UCSD-AML1 (cell line): ENCODE results near the gene MRPL48.
"Not testable (repeated sequence)": the region's sequence is repeated elsewhere in the genome, so short reads cannot be mapped to it uniquely, and the experiment has no call there.

Experiments
- DNase-seq: peaks from one replicate; lab custom pipeline; 2025; ENCODE audit not compliant: unreplicated experiment; lab: John Stamatoyannopoulos, UW

The MRPL48 gene

GRCh38 chr11:73779084-73779902, 8.4 kb upstream of the MRPL48 start:
- peak; percentile 98 for DNase-seq

GRCh38 chr11:73781303-73781702, 6.4 kb upstream of the MRPL48 start:
- DNase-seq = no peak

DNA sequence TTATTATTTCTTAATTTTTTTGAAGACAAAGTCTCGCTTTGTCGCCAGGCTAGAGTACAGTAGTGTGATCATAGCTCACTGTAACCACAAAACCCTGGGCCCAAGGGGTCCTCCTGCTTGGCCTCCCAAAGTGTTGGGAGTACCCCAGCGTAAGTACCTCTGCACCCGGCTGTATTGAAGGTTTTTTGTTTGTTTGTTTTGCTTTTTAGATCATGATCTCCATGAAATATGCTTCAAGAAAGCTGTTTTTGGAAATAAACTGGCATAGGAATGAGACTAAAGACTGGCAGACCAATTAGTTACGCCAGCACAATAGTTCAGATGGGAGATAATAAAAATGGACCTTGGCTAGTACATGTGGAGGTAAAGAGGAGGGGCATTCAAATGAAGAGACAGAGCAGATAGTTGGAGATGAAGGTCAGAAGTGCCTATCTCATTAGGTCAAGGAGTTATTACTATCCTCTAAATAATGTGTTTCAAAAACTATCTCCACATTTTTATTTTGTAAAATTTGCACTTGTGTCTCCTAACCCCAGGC, 4.1 kb upstream of the MRPL48 start:
- no peak for DNase-seq

- no peak for DNase-seq
These were observed 3.5 kb upstream of the MRPL48 start for GRCh38 chr11:73784080-73784634.

- DNase-seq = no peak
These were observed 2.9 kb upstream of the MRPL48 start for GRCh38 chr11:73784734-73785133.

DNA sequence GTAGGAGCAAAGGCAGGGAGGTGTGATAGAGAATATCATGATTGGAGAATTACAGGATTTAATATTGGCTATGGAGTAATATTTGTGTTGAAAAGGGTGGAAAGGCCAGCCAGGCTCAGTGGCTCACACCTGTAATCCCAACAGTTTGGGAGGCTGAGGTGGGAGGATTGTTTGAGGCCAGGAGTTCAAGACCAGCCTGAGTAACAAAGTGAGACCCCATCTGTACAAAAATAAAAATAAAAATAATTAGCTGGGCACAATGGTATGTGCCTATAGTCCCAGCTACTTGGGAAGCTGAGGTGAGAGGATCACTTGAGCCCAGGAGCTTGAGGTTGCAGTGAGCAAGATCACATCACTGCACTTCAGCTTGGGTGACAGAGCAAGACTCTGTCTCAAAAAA, 2.2 kb upstream of the MRPL48 start:
- not testable (repeated sequence) for DNase-seq

DNA sequence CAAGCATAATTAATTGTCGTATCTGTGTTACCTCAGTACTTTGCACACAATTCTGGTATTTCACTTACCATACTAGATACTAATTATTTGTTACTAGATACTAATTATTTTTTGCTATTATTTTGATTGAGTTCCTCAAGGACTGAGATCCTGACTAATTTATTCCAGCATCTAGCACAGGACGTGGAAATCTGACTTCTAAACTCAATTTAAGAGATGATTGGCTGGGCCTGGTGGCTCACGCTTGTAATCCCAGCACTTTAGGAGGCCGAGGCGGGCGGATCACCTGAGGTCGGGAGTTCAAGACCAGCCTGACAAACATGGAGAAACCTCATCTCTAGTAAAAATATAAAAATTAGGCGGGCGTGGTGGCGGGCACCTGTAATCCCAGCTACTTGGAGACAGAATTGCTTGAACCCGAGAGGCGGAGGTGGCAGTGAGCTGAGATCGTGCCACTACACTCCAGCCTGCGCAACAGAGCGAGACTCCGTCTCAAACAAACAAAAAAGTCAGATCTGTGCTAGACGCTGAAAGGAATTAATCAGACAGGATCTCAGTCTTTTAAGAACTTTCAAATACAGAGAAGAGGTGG, 527 bp upstream of the MRPL48 start:
- DNase-seq = no peak

DNA sequence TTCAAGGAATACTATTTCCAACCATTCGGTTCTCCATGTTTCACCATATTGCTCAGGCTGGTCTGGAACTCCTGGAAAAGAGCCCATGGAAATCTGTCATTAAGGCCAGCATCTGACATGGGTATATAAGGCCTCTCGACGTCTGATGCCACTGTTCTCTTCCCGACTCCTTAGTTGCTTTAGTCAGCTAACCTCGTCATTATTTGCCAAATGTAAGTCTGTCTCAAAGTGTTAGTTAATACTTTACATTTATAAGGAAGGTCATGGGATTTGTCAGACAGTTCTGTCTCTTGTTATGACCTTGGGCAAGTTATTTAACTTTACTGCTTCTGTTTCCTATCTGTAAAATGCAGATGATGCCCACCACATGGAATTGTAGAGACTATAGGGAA, 1.6 kb downstream of the MRPL48 start:
- no peak for DNase-seq

- DNase-seq = no peak
These were observed 4.9 kb downstream of the MRPL48 start for GRCh38 chr11:73792584-73792983.

GRCh38 chr11:73795925-73796632, 8.4 kb downstream of the MRPL48 start:
- DNase-seq = no peak

DNA sequence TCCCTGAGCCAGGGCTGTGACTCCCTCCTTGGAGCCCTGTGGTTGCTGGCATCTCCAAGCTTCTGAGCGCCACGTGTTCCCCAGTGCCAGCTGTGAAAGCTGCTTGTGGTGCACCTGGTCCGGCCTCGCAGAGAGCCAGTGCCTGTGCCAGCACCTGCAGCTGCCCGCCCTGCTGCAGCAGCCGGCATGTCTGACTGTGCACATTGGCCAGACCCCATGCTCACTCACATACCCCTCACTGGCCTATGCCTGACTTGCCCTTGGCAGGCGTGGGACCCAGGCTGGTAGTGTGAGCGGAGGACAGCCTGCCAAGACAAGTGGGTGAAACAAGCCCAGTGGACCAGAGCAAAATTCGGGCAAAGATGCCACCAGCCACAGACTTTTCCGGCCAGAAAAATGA, 9.8 kb downstream of the MRPL48 start:
- no peak for DNase-seq

DNA sequence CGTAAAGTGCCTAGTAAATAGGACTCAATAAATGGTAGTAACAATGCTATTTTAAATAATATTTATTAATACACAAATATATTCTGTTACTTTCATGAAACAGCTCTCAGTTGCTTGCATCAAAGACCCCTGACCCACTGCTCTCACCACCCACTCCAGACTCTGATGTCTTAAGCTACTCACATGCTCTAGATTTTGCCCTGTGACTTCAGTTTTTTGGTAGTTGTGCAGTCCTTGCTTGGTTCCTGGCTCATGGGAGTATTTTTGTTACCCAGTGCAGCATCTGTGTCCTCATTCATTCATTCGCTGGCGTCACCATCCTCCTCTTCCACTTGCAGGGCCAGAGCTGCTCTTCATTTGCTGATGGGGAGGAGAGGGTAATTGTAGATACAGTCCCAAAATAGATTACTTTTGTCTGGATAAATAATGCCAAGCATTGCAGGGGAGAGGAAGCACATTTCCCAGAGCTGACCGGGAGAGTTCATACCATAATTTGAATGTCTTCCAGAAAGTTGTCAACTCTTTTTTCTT, 12.7 kb downstream of the MRPL48 start:
- no peak for DNase-seq

DNA sequence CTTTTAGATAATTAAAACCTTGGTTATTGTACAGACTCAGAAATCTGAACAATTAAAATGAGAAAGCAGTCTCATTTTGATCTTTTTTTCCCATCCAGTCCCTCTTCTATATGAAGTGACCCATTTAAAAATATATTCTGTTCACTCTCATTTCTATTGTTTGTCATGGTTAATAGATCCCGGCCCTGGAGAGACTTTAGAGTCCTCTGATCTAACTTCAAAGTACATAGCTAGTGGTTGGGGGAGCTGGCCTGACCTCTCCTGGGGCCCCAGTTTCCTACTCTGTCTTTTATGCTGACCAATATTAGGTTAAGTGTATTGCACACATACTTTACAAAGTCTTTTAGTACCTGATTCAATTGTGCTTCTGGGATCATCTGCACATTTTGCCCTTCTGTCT, 13.5 kb downstream of the MRPL48 start:
- no peak for DNase-seq

DNA sequence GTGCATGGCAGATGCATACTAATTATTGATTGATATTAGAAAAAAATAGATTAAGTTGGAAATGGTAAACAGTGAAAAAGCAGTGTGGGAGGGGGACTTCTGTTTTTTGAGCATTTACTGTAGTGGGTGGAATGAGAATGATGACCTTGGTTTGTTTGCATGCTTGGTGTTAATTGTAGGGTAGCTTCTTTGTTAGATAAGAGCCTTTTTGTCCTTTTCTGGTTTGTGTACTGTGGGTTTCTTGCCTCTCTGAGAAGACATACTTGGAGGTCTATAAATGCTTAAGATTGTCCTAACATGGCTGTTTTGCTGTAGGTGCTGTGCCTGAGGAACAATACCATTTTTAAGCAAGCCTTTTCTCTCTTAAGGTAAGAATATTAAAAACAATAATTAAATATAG, 17.0 kb downstream of the MRPL48 start:
- DNase-seq = no peak

DNA sequence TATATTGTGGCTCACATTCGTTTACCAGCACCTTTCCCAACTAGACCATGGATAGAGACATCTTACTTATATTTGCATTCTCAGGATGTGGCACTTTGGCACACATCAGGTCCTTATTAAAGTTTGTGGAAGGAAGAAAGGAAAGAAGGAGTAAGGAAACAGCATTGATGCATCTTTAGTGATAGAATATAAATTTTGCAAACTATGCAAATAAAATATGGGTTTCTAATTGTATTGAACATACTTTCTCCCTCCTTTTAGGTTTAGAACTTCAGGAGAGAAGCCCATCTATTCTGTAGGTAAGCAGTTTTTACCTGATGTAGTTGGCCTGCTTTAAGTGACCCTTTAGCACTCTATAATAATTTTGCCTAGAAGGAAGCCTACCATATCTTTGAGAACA, 20.4 kb downstream of the MRPL48 start:
- DNase-seq = no peak

- no peak for DNase-seq
These were observed 23.0 kb downstream of the MRPL48 start for GRCh38 chr11:73810637-73811036.

DNA sequence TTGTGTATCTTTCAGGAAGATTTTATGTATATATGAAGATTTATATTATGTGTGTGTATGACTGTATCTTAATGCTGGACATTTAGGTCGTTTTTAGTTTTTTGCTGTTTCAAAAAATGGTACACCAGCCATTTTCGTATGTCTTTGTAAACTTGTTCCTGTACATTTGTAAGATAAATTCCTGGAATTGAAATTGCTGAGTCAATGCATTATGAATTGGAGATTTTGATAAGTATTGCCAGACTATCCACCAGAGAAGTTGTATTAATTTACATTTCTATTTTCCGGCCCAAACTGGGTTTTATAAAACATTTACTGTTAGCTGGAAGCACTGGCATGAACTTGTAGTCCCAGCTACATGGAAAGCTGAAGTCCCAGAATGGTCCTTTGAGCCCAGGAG, 24.6 kb downstream of the MRPL48 start:
- DNase-seq = no peak

DNA sequence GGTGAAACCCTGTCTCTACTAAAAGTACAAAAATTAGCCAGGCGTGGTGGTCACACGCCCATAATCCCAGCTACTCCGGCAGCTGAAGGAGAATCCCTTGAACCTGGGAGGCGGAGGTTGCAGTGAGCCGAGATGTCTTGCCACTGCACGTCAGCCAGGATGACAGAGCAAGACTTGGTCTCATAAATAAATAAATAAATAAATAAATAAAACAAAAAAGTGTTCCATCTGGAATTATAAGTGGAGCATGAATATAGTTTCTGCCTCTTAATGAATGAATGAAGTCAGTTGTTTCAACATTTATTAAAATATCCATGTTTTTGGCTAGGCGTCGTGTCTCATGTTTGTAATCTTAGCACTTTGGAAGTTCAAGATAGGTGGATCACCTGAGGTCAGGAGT, 27.1 kb downstream of the MRPL48 start:
- no peak for DNase-seq

GRCh38 chr11:73818846-73819245, 31.2 kb downstream of the MRPL48 start:
- no peak for DNase-seq

DNA sequence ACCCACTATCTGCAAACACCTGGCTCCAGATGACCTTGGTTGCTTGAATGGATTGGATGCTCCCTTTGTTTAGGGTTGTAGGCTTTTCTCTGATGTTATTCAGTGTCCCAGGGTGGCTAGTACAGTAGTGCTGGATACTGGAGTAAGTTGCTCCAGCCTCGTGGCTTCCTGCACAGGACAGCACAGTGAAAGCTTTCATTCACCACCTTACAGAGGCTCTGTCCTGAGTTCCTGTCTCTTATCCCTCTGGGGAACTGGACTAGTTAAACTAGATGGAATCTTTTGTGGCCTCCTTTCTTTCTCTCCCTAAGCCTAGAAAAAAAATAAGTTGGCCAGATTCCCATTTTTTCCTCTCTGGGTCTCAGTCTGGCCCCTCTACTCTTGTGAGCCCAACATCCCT, 42.6 kb downstream of the MRPL48 start:
- no peak for DNase-seq

- no peak for DNase-seq
These were observed 45.4 kb downstream of the MRPL48 start for GRCh38 chr11:73833067-73833466.
